Esophagus squamous epithelium (tissue), 5 donors: Measurements from ENCODE around the gene CNNM2. TPM values are rescaled to one million over a fixed set of nuclear protein-coding genes. Genes with fewer than 3 reads are reported as not detected.
"Not testable (repeated sequence)": the region's sequence is repeated elsewhere in the genome, so short reads cannot be mapped to it uniquely, and the experiment has no call there.

Experiments used
- DNase-seq: peaks from one replicate; lab custom pipeline; 2025; lab: John Stamatoyannopoulos, UW
- H3K27ac ChIP-seq, 4 donors: fragments of 200-600 bp; sonication (generic); one replicate each; pipeline ENCODE4 v1.5.1; 2016 to 2019; ENCODE audit warnings: mild to moderate bottlenecking in 1 of 4
- H3K27me3 ChIP-seq, 4 donors: fragments of 200-600 bp; sonication (generic); 1 replicate in 3 of 4; 2 replicates in 1 of 4; pipeline versions ENCODE4 v1.5.1 to v1.6.0; 2017 to 2021; ENCODE audit warnings: antibody characterized with exemption in 1 of 4
- H3K36me3 ChIP-seq, 3 donors: fragments of 200-600 bp; sonication (generic); one replicate each; pipeline ENCODE4 v1.5.1; 2016 to 2019
- H3K4me1 ChIP-seq, 3 donors: fragments of 200-600 bp; sonication (generic); one replicate each; pipeline ENCODE4 v1.5.1; 2017 to 2019
- H3K4me3 ChIP-seq, 4 donors: fragments of 200-600 bp; sonication (generic); 1 replicate in 3 of 4; 2 replicates in 1 of 4; pipeline ENCODE4 v1.5.1; 2016 to 2019; ENCODE audit warnings: mild to moderate bottlenecking in 2 of 4, moderate library complexity in 1 of 4
- H3K9me3 ChIP-seq, 3 donors: fragments of 200-600 bp; sonication (generic); one replicate each; pipeline ENCODE4 v1.5.1; 2016 to 2019
- POLR2A ChIP-seq, 4 donors: fragments of 450-650 bp; IDR thresholded peaks; one replicate each; pipeline ENCODE4 v1.6.1; 2017; ENCODE audit warnings: antibody characterized with exemption in 4 of 4, mild to moderate bottlenecking in 4 of 4, moderate library complexity in 3 of 4
- WGBS, 2 donors: methylation state at CpG; one replicate each; pipeline ENCODE4 v1.1.5; 2018; 5-methylcytosine and 5-hydroxymethylcytosine counted together
- intact Hi-C: fragments of 100-400 bp; cut with DNase I; formaldehyde crosslinking; loops from one replicate; pipeline ENCODE4 v1.15.0; 2022
- total RNA-seq, 4 donors: library from RNA; depleted of rRNA; stranded (reverse); fragments of >200 nt; gene quantifications; one replicate each; pipeline ENCODE4 v1.1.0, GENCODE V29; 2016
- TF ChIP-seq, protein P1 (sequence below), 6 experiments: fragments of 450-650 bp in 4 of 6; fragments of 200-600 bp in 2 of 6; sonication (generic) in 2 of 6; IDR thresholded peaks; one replicate each; pipeline ENCODE4 v1.5.1; 2016 to 2019; ENCODE audit warnings: antibody characterized with exemption in 6 of 6, mild to moderate bottlenecking in 4 of 6, moderate library complexity in 4 of 6
- donor health status: DM: yes; HTN: yes; CAD: no.

CNNM2 gene
- total RNA-seq, 4 donors from 2014 or later, result 2.2 to 3.6 (median 2.6) TPM

DNA sequence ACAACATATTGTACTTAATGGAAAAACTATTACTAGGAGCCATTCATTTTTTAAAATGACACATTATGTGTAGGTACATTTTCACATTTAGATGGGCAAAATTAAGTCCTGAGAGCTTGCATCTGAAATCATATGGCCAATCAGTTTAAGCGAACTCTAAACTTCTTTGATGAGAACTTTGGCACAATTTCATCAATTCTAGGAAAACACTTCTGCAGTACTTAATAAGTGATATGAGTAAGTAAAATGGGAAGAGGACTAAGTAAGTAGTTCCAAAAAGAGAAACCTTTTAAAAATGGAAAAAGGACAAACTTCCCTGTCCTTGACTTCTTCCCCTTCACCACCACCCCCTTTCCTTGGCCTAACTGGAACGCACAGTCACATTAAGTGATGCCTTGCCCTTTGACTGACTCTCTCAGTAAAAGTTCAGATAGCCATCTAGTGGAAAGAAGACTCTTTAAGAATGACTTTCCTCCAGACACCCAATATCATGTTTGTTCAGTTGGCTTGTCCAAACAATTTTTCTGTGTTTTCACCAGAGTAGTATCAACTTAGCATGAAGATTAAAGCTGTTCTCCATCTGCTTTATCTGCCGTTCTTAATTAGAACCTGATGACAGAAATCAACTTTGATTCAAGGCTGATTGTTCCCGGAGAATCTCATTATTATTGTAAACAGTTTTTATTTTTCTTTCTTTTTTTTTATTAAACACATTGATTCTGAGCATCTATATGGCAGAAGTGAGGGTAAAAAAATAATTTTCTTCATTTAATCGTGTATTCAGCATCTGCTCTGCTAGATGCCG is 45.1 kb downstream of the CNNM2 start:
- Histone ChIP-seq H3K9me3 (no peaks in the 10 kb centered on the region), H3K4me1 (peaks cover 0 to 13% (median 0%) of the 10 kb centered on the region in 3 donors), H3K4me3 (no peak overlapping the region), H3K27ac (no peak overlapping the region), H3K27me3 (no peaks in the 10 kb centered on the region), H3K36me3 (no peaks in the 10 kb centered on the region)
- 69 to 74% methylated on average over 6 of the region's 6 CpGs for WGBS, 2 donors
- DNase-seq, result no peak
- intact Hi-C loops, result no loop called here
- no peak for TF ChIP-seq POLR2A (IDR thresholded peaks at IDR 0.05)

DNA sequence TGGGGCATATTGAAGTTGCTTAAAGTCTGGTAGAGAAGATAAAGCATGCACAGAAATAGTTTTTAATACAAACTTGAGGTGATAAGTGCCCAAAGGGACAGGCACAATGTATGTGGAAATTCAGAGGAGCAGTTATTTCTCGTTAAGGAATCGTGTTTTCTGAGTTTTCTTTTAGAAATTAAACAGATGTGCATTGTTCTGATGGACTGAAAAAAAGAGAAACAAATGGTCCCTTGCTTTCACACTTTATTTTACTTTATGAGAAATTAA is 45.6 kb downstream of the CNNM2 start:
- no peak for TF ChIP-seq POLR2A (IDR thresholded peaks at IDR 0.05)
- TF ChIP-seq, protein P1, sequence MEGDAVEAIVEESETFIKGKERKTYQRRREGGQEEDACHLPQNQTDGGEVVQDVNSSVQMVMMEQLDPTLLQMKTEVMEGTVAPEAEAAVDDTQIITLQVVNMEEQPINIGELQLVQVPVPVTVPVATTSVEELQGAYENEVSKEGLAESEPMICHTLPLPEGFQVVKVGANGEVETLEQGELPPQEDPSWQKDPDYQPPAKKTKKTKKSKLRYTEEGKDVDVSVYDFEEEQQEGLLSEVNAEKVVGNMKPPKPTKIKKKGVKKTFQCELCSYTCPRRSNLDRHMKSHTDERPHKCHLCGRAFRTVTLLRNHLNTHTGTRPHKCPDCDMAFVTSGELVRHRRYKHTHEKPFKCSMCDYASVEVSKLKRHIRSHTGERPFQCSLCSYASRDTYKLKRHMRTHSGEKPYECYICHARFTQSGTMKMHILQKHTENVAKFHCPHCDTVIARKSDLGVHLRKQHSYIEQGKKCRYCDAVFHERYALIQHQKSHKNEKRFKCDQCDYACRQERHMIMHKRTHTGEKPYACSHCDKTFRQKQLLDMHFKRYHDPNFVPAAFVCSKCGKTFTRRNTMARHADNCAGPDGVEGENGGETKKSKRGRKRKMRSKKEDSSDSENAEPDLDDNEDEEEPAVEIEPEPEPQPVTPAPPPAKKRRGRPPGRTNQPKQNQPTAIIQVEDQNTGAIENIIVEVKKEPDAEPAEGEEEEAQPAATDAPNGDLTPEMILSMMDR (IDR thresholded peaks at IDR 0.05), result no peak
- Histone ChIP-seq H3K9me3 (no peaks in the 10 kb centered on the region), H3K27me3 (no peaks in the 10 kb centered on the region), H3K4me3 (no peak overlapping the region), H3K36me3 (no peaks in the 10 kb centered on the region), H3K4me1 (peaks cover 0 to 13% (median 0%) of the 10 kb centered on the region in 3 donors), H3K27ac (no peak overlapping the region)
- DNase-seq, result no peak
- intact Hi-C loops, result no loop called here
- WGBS, 2 donors, result 62 to 88% methylated on average over 2 of the region's 2 CpGs

DNA sequence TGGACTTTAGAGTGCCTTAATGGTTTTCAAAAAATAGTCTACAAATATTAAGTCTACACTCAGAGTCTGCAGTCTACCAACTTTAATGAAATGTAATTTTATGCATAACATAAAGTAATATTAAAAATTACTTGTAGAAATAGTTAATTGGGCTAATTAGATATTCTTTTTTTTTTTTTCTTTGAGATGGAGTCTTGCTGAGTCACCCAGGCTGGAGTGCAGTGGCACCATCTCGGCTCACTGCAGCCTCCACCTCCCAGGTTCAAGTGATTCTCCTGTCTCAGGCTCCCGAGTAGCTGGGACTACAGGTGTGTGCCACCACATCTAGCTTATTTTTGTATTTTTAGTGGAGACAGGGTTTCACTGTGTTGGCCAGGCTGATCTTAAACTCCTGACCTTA is 46.0 kb downstream of the CNNM2 start:
- DNase-seq, H3K27ac ChIP-seq, intact Hi-C loops, H3K27me3 ChIP-seq, H3K4me3 ChIP-seq, H3K9me3 ChIP-seq, H3K36me3 ChIP-seq: not testable (repeated sequence)
- peaks cover 0 to 13% (median 0%) of the 10 kb centered on the region in 3 donors for H3K4me1 ChIP-seq
- 97 to 100% methylated on average over 2 of the region's 2 CpGs for WGBS, 2 donors

DNA sequence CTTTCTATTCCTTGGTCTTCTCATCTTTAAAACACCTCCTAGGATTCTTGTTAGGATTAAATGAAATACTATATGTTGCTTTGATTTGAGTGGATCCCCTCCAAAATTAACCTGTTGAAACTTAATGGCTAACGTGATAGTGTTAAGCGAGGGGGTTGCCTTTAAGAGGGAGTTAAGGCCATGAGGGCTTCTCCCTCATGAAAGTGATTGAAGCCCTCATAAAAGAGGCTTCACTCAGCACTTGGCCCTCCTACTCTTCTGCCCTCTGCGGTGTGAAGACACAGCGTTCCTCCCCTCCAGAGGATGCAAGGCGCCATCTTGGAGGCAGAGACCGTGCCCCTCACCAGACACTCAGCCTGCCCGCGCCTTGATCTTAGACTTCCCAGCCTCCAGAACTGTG is 46.6 kb downstream of the CNNM2 start:
- no peaks in the 10 kb centered on the region for H3K9me3 ChIP-seq
- H3K27ac ChIP-seq, result no peak overlapping the region
- H3K4me1 ChIP-seq, result peaks cover 0 to 13% (median 0%) of the 10 kb centered on the region in 3 donors
- WGBS, 2 donors, result 89 to 91% methylated on average over 8 of the region's 8 CpGs
- intact Hi-C loops, result no loop called here
- DNase-seq, result no peak
- H3K27me3 ChIP-seq, result no peaks in the 10 kb centered on the region
- no peak overlapping the region for H3K4me3 ChIP-seq
- H3K36me3 ChIP-seq, result no peaks in the 10 kb centered on the region
- no peak for TF ChIP-seq POLR2A (IDR thresholded peaks at IDR 0.05)
- TF ChIP-seq, protein P1 (IDR thresholded peaks at IDR 0.05), result no peak

DNA sequence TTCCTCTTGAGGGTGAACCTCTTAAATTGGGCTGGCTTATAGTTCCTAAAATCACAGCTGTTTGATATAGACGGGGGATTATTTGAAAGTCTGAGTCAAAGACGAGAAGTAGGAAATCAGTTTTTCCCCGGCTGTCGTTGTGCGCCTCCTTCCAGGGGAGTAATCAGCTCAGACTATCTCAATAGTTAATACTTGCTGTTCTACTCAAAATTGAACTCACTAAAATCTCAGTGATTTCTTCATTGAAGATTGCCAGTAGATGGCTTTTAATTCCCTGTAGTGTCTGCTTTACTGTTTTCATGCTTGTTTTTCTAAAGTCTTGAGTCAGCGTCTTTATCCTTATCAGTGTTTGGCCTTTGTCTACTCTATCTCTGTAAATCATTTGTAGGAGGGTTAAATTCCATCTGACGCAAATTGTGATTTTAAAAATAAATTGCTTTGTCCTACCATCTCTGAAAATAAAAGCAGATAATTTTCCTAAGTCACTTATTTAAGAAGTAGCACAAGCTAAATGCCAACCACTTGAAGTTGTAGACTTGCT is 47.3 kb downstream of the CNNM2 start:
- 53 to 75% methylated on average over 7 of the region's 7 CpGs for WGBS, 2 donors
- peaks cover 0 to 13% (median 0%) of the 10 kb centered on the region in 3 donors for H3K4me1 ChIP-seq
- no peak overlapping the region for H3K27ac ChIP-seq
- TF ChIP-seq, protein P1 (IDR thresholded peaks at IDR 0.05), result no peak
- TF ChIP-seq POLR2A (IDR thresholded peaks at IDR 0.05), result no peak
- H3K27me3 ChIP-seq, result no peaks in the 10 kb centered on the region
- intact Hi-C loops, result no loop called here
- no peaks in the 10 kb centered on the region for H3K36me3 ChIP-seq
- H3K9me3 ChIP-seq, result no peaks in the 10 kb centered on the region
- no peak for DNase-seq
- no peak overlapping the region for H3K4me3 ChIP-seq

DNA sequence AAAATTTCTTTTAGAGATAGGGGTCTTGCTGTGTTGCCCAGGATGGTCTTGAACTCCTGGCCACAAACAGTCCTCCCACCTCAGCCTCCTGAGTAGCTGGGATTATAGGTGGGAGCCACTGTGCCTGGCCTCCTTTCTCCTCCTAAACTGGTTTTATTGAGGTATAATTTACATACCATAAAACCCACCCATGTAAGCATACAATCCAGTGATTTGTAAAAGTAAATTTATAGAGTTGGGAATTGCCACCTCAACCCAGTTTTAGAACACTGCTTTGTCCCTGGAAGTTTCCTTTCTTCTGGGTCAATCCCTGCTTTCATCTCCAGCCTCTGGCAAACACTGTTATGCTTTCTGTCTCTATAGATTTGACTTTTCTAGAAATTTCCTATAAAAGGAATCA is 49.0 kb downstream of the CNNM2 start:
- intact Hi-C loops, result no loop called here
- Histone ChIP-seq H3K9me3 (no peaks in the 10 kb centered on the region), H3K36me3 (no peaks in the 10 kb centered on the region), H3K27me3 (no peaks in the 10 kb centered on the region), H3K4me1 (peaks cover 0 to 13% (median 0%) of the 10 kb centered on the region in 3 donors), H3K27ac (no peak overlapping the region), H3K4me3 (no peak overlapping the region)
- TF ChIP-seq POLR2A (IDR thresholded peaks at IDR 0.05), result no peak
- TF ChIP-seq, protein P1 (IDR thresholded peaks at IDR 0.05), result no peak
- no peak for DNase-seq
